IPS-18a (cell line): ENCODE results near the gene WSCD2.

Experiments used
- H3K27ac ChIP-seq: one replicate; pipeline ENCODE4 v1.5.1; 2013; ENCODE audit warnings: low read length
- H3K27me3 ChIP-seq: one replicate; pipeline ENCODE4 v1.6.1; 2013; ENCODE audit warnings: mild to moderate bottlenecking, low read length; ENCODE audit not compliant: control insufficient read depth, insufficient read depth
- H3K36me3 ChIP-seq: one replicate; pipeline ENCODE4 v1.6.1; 2013; ENCODE audit warnings: low read depth, low read length; ENCODE audit not compliant: control insufficient read depth
- H3K4me1 ChIP-seq: one replicate; pipeline ENCODE4 v1.6.1; 2013; ENCODE audit warnings: low read depth, low read length; ENCODE audit not compliant: control insufficient read depth
- H3K4me3 ChIP-seq: one replicate; pipeline ENCODE4 v1.5.1; 2013; ENCODE audit warnings: low read length
- H3K9ac ChIP-seq: one replicate; pipeline ENCODE4 v1.6.1; 2013; ENCODE audit warnings: mild to moderate bottlenecking, low read length, moderate library complexity
- H3K9me3 ChIP-seq: one replicate; pipeline ENCODE4 v1.6.1; 2013; ENCODE audit warnings: low read depth, low read length; ENCODE audit not compliant: control insufficient read depth

Gene WSCD2

GRCh38 chr12:108129017-108129812, at the start of gene WSCD2:
Gene WSCD2 (plus strand): TSS chr12:108129288. CDS start chr12:108195833, 66,545 bp downstream.
- no peak within 1 kb of the TSS for H3K27ac ChIP-seq
- H3K36me3 ChIP-seq, result no peaks in the 10 kb centered on the region
- H3K4me1 ChIP-seq, result peaks cover 8% of the 10 kb centered on the region
- peaks cover 22% of the 10 kb centered on the region for H3K27me3 ChIP-seq
- no peaks in the 10 kb centered on the region for H3K9me3 ChIP-seq
- peak within 1 kb of the TSS; percentile 71 for H3K4me3 ChIP-seq
- no peak within 1 kb of the TSS for H3K9ac ChIP-seq

DNA sequence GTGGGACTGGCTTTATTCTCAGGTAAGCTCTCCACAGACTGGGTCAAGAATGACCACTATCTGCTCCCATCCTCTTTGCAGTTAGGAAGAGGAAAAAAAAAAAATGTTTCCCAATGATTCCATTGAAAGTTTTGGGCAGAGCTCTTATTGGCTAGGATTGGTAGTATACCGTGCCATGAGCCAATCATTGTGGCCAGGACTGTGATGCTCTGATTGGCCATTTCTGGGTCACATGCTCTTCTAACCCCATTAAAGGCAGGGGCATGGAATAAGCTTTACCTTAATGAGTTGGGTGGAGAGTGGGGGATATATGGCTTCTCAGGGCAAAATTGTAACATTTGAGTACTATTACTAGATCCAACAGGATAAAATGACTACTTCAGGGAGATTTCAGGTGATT, 49.4 kb upstream of the WSCD2 start:
- H3K27me3 ChIP-seq, result no peaks in the 10 kb centered on the region
- H3K4me1 ChIP-seq, result no peaks in the 10 kb centered on the region
- H3K27ac ChIP-seq, result no peak overlapping the region
- no peak overlapping the region for H3K4me3 ChIP-seq
- no peaks in the 10 kb centered on the region for H3K9me3 ChIP-seq
- H3K9ac ChIP-seq, result no peak overlapping the region
- no peaks in the 10 kb centered on the region for H3K36me3 ChIP-seq

GRCh38 chr12:108080363-108080762, 48.7 kb upstream of the WSCD2 start:
- H3K9me3 ChIP-seq, result no peaks in the 10 kb centered on the region
- H3K9ac ChIP-seq, result no peak overlapping the region
- H3K27me3 ChIP-seq, result no peaks in the 10 kb centered on the region
- H3K27ac ChIP-seq, result no peak overlapping the region
- H3K4me3 ChIP-seq, result no peak overlapping the region
- H3K4me1 ChIP-seq, result no peaks in the 10 kb centered on the region
- no peaks in the 10 kb centered on the region for H3K36me3 ChIP-seq

- Histone ChIP-seq H3K36me3 (no peaks in the 10 kb centered on the region), H3K4me1 (no peaks in the 10 kb centered on the region), H3K27ac (no peak overlapping the region)
Observed at GRCh38 chr12:108082485-108082884, 46.6 kb upstream of the WSCD2 start.

GRCh38 chr12:108087900-108088299, 41.2 kb upstream of the WSCD2 start:
- H3K36me3 ChIP-seq, result no peaks in the 10 kb centered on the region
- no peak overlapping the region for H3K4me3 ChIP-seq
- H3K27ac ChIP-seq, result no peak overlapping the region
- peaks cover 5% of the 10 kb centered on the region for H3K4me1 ChIP-seq
- H3K9me3 ChIP-seq, result no peaks in the 10 kb centered on the region
- H3K9ac ChIP-seq, result no peak overlapping the region
- no peaks in the 10 kb centered on the region for H3K27me3 ChIP-seq

More at GRCh38 chr12:108082485-108082884, 46.6 kb upstream of the WSCD2 start:
- no peak overlapping the region for H3K4me3 ChIP-seq
- no peaks in the 10 kb centered on the region for H3K9me3 ChIP-seq
- H3K9ac ChIP-seq, result no peak overlapping the region
- H3K27me3 ChIP-seq, result no peaks in the 10 kb centered on the region

DNA sequence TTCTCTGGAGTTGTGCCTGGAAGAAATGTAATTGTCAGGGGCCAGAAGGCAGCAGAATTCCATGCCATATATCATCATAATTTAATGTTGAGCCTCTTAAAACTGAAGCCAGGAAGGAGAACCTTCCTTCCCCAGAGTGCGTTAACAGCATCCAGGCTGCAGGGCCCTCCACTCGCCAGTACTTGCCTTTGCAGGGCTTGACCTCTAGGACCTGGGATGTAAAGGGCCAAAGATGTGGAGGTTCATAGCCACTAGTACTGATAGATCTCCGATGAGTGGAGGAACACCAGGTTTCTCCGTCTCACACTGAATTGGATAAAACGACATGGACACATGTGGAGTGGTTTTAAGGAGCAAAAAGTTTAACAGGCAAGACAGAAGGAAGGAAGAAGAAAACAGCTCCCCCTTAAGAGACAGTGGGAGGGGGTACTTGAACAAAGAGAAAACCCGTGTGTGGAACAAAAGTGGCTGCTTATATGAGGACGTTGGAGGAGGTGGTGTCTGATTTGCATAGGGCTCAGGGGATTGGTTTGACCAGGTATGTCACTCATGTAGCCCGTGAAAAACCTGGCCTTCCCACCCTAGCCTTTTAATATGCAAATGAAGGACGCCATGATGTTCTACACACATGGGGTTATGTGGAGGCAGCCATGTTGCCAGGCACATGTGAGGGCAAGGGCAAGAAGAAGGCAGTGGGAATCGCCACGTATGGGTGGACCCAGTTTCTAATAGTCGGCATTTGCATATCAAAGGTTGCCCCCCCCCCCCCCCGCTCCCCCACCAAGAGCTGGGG, 38.8 kb upstream of the WSCD2 start:
- H3K36me3 ChIP-seq, result no peaks in the 10 kb centered on the region
- H3K4me3 ChIP-seq, result no peak overlapping the region
- H3K4me1 ChIP-seq, result peaks cover 5% of the 10 kb centered on the region
- H3K9ac ChIP-seq, result no peak overlapping the region
- H3K9me3 ChIP-seq, result no peaks in the 10 kb centered on the region
- H3K27me3 ChIP-seq, result no peaks in the 10 kb centered on the region
- no peak overlapping the region for H3K27ac ChIP-seq

- H3K4me1 ChIP-seq, result peaks cover 5% of the 10 kb centered on the region
- no peak overlapping the region for H3K27ac ChIP-seq
- no peak overlapping the region for H3K4me3 ChIP-seq
- no peaks in the 10 kb centered on the region for H3K27me3 ChIP-seq
- no peaks in the 10 kb centered on the region for H3K9me3 ChIP-seq
- H3K36me3 ChIP-seq, result no peaks in the 10 kb centered on the region
- no peak overlapping the region for H3K9ac ChIP-seq
Observed at GRCh38 chr12:108090932-108091678, 38.0 kb upstream of the WSCD2 start.

GRCh38 chr12:108091679-108092051, 37.4 kb upstream of the WSCD2 start:
- no peaks in the 10 kb centered on the region for H3K36me3 ChIP-seq
- H3K9ac ChIP-seq, result no peak overlapping the region
- no peak overlapping the region for H3K27ac ChIP-seq
- no peak overlapping the region for H3K4me3 ChIP-seq
- H3K27me3 ChIP-seq, result no peaks in the 10 kb centered on the region
- H3K9me3 ChIP-seq, result no peaks in the 10 kb centered on the region
- H3K4me1 ChIP-seq, result peaks cover 5% of the 10 kb centered on the region

DNA sequence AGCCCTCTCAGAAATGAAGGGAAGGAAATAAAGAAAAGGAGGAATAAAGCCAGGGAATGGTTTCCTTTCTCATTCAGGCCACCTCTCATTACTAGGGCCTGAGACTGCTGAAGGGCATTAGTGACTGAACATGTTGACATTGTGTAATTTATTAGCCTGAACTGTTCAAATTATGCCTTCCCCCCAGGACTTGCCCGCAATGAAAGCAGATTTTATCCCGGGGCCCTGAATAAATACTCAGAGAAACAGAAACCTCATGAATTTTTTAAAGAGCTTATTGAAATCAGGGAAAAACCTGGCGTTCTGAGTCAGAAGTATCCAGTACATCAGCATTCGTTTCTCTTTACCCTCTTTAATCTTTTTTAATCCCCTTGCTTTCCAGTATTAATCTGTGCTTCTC, 35.9 kb upstream of the WSCD2 start:
- Histone ChIP-seq H3K9me3 (no peaks in the 10 kb centered on the region), H3K27me3 (no peaks in the 10 kb centered on the region), H3K9ac (no peak overlapping the region), H3K4me3 (no peak overlapping the region), H3K4me1 (peaks cover 5% of the 10 kb centered on the region), H3K27ac (no peak overlapping the region), H3K36me3 (no peaks in the 10 kb centered on the region)

GRCh38 chr12:108094056-108094649, 34.9 kb upstream of the WSCD2 start:
- Histone ChIP-seq H3K27ac (no peak overlapping the region), H3K27me3 (no peaks in the 10 kb centered on the region), H3K9me3 (no peaks in the 10 kb centered on the region)

More at GRCh38 chr12:108094056-108094649, 34.9 kb upstream of the WSCD2 start:
- Histone ChIP-seq H3K4me1 (peaks cover 5% of the 10 kb centered on the region), H3K9ac (no peak overlapping the region), H3K4me3 (no peak overlapping the region), H3K36me3 (no peaks in the 10 kb centered on the region)
